Measurements from ENCODE around the gene ITGB1. TPM values are rescaled to one million over a fixed set of nuclear protein-coding genes. Genes with fewer than 3 reads are reported as not detected.

ITGB1 gene
- total and polyA plus RNA-seq, 4 donors: 678 to 1,426 (median 784) TPM

DNA sequence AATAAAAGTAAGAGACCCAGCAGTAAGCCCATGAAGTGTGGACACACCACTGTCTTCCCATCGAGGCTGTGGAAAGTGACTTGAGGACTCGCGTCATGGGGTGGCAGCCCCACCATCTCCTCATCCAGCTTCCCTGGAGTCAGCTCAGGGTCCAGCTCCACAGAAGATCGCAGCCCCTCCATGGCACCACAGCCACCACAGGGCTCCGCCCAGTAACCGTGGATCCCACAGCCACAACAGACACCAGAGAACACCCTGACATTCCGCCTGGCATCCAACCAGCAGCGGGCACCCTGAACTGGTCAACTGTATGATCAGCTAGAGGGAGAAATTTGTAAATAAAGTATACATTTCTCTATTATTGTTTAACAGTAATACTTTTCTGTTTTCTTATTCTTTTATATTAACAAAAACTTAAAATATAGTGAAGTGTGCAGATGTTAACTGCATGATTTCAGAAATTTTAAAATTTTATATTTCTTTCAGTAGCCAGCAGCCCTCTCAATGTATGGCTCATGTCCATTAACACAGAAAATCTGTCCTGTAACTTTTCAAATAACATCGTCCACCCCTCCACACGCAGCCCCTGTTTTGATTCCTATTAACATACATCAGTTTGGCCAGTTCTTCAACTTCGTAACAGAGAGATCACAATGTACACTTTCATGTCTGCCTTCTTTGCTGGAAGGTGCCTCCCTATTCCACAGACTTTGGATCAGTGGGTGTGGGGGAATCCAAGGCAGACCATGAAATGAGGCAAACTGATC, 69.7 kb downstream of the ITGB1 start:
- no peaks in the 10 kb centered on the region for H3K27me3 ChIP-seq (ENCODE audit: control insufficient read depth in 1 of 2, insufficient read depth in 2 of 2, low read length in 1 of 2)
- H3K4me1 ChIP-seq (ENCODE audit: control insufficient read depth in 1 of 2, insufficient read depth in 2 of 2, low read length in 2 of 2): no peaks in the 10 kb centered on the region
- no peak overlapping the region for H3K4me3 ChIP-seq (ENCODE audit: low read length in 2 of 2)
- H3K27ac ChIP-seq (ENCODE audit: low read depth in 1 of 2, low read length in 2 of 2): no peak overlapping the region
- no peaks in the 10 kb centered on the region for H3K36me3 ChIP-seq (ENCODE audit: control insufficient read depth in 1 of 2, insufficient read depth in 2 of 2, low read length in 1 of 2)
- no peak for ATAC-seq (ENCODE audit: low FRiP score)
- no peaks in the 10 kb centered on the region for H3K9me3 ChIP-seq (ENCODE audit: control insufficient read depth, low read length)
- 94% methylated on average over 11 of the region's 11 CpGs for WGBS, 2 donors
- DNase-seq: no peak
- intact Hi-C loops (cut with DNase I): no loop called here

DNA sequence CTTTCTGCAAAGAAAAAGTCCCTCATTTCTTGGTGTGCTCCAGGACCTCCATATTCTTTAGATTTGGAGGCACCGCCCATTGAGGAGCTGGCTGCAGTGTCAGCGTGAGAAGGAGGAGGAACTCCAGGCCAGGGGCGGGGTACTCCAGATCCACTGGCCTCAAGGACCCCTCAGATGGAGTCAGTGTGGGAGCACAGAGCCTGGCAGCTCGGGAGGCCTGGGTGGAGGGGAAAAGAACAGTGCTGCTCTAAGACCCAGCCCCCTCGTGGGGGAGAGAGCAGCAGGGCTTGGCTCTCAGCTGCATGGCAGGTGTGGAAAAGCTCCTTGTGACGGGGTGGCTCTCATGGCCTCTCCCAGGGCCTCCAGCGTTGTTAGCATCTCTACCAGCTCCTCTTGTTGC, 70.5 kb downstream of the ITGB1 start:
- Histone ChIP-seq H3K27ac (ENCODE audit: low read depth in 1 of 2, low read length in 2 of 2) (no peak overlapping the region), H3K4me1 (ENCODE audit: control insufficient read depth in 1 of 2, insufficient read depth in 2 of 2, low read length in 2 of 2) (no peaks in the 10 kb centered on the region), H3K36me3 (ENCODE audit: control insufficient read depth in 1 of 2, insufficient read depth in 2 of 2, low read length in 1 of 2) (no peaks in the 10 kb centered on the region), H3K9me3 (ENCODE audit: control insufficient read depth, low read length) (no peaks in the 10 kb centered on the region), H3K4me3 (ENCODE audit: low read length in 2 of 2) (no peak overlapping the region), H3K27me3 (ENCODE audit: control insufficient read depth in 1 of 2, insufficient read depth in 2 of 2, low read length in 1 of 2) (no peaks in the 10 kb centered on the region)
- WGBS, 2 donors: 87 to 89% methylated on average over 7 of the region's 7 CpGs
- DNase-seq (no peak), ATAC-seq (ENCODE audit: low FRiP score) (no peak)
- intact Hi-C loops (cut with DNase I): no loop called here

DNA sequence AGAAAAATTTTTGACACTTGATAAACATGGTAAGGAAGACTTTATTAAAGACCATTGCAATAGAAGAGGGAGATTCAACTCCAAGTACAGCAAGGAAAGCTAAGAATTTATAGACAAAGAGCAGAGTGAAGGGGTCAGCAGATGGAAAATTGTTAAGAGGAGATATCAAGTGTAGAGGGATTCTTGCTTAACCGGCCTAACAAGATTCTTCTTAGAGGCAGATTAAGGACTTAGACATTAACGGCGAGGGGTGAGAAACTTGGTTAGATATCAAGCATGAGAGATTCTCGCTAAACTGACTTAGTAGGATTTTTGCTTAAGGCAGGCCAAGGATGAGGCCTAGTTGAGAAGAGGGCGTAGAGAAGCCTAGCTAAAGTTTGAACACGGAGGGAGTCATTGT, 76.0 kb downstream of the ITGB1 start:
- Histone ChIP-seq H3K4me3 (ENCODE audit: low read length in 2 of 2) (no peak overlapping the region), H3K36me3 (ENCODE audit: control insufficient read depth in 1 of 2, insufficient read depth in 2 of 2, low read length in 1 of 2) (no peaks in the 10 kb centered on the region), H3K27ac (ENCODE audit: low read depth in 1 of 2, low read length in 2 of 2) (no peak overlapping the region), H3K9me3 (ENCODE audit: control insufficient read depth, low read length) (no peaks in the 10 kb centered on the region), H3K27me3 (ENCODE audit: control insufficient read depth in 1 of 2, insufficient read depth in 2 of 2, low read length in 1 of 2) (no peaks in the 10 kb centered on the region), H3K4me1 (ENCODE audit: control insufficient read depth in 1 of 2, insufficient read depth in 2 of 2, low read length in 2 of 2) (no peaks in the 10 kb centered on the region)
- WGBS, 2 donors: 95 to 96% methylated on average over 6 of the region's 6 CpGs
- intact Hi-C loops (cut with DNase I): no loop called here
- no peak for ATAC-seq (ENCODE audit: low FRiP score)
- DNase-seq: no peak

DNA sequence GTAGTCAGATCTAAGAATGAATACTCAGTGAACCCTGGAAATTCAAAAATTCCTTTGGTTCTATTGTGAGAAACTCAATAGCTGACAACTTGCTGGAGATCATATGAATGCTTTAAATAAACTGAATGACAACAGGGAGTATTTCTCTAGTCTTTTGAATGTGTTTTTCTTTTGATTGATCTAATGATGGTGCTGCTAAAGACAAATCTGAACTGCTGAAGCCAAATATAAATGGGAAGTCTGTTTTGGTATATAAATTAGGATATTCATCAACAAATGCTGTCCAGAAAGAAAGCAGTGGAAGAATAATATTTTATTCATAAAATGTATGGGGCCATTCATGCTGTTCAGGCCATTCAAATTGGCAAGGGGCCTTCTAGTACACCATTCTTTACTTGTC, 79.4 kb downstream of the ITGB1 start:
- H3K36me3 ChIP-seq (ENCODE audit: control insufficient read depth in 1 of 2, insufficient read depth in 2 of 2, low read length in 1 of 2): no peaks in the 10 kb centered on the region
- intact Hi-C loops (cut with DNase I): no loop called here
- H3K27ac ChIP-seq (ENCODE audit: low read depth in 1 of 2, low read length in 2 of 2): no peak overlapping the region
- no peak for DNase-seq
- no peak overlapping the region for H3K4me3 ChIP-seq (ENCODE audit: low read length in 2 of 2)
- H3K27me3 ChIP-seq (ENCODE audit: control insufficient read depth in 1 of 2, insufficient read depth in 2 of 2, low read length in 1 of 2): no peaks in the 10 kb centered on the region
- no peaks in the 10 kb centered on the region for H3K4me1 ChIP-seq (ENCODE audit: control insufficient read depth in 1 of 2, insufficient read depth in 2 of 2, low read length in 2 of 2)
- no peaks in the 10 kb centered on the region for H3K9me3 ChIP-seq (ENCODE audit: control insufficient read depth, low read length)
- ATAC-seq (ENCODE audit: low FRiP score): no peak

DNA sequence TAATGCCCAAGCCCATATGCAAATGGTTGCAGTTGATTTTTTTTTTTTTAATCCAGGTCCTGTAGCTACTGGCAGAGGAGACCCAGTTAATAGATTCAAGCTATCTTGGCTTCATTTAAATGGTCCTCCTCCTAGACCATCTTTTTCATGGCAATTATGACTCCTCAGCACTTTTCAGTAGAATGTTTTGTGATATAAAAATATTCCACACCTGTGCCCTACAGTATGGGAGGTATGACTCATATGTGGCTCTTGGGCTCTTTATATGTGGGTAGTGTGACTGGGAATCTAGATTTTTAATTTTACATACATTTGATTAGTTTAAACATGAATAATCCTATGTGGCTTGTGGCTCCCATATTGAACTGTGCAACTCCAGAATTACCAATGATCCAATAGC, 80.1 kb downstream of the ITGB1 start:
- Histone ChIP-seq H3K36me3 (ENCODE audit: control insufficient read depth in 1 of 2, insufficient read depth in 2 of 2, low read length in 1 of 2) (no peaks in the 10 kb centered on the region), H3K4me1 (ENCODE audit: control insufficient read depth in 1 of 2, insufficient read depth in 2 of 2, low read length in 2 of 2) (no peaks in the 10 kb centered on the region), H3K27me3 (ENCODE audit: control insufficient read depth in 1 of 2, insufficient read depth in 2 of 2, low read length in 1 of 2) (no peaks in the 10 kb centered on the region), H3K9me3 (ENCODE audit: control insufficient read depth, low read length) (no peaks in the 10 kb centered on the region), H3K27ac (ENCODE audit: low read depth in 1 of 2, low read length in 2 of 2) (no peak overlapping the region), H3K4me3 (ENCODE audit: low read length in 2 of 2) (no peak overlapping the region)
- DNase-seq (no peak), ATAC-seq (ENCODE audit: low FRiP score) (no peak)
- intact Hi-C loops (cut with DNase I): no loop called here

DNA sequence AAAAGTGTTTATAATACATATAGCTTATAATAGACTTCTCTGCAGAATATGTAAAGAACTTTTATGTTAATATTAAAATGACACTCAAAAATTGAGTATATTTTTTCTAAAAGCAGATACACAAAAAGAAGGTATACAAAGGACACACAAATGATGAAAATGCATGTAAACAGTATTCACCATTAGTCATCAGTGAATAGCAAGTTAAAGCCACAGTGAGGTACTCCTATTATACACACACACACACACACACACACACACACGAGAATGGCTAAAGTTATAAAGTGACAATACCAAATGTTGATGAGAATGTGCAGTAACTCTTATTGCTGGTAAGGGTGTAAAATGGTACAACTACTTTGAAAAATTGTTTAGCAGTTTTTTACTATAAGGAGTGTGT, 92.9 kb downstream of the ITGB1 start:
- Histone ChIP-seq H3K36me3 (ENCODE audit: control insufficient read depth in 1 of 2, insufficient read depth in 2 of 2, low read length in 1 of 2) (no peaks in the 10 kb centered on the region), H3K27me3 (ENCODE audit: control insufficient read depth in 1 of 2, insufficient read depth in 2 of 2, low read length in 1 of 2) (no peaks in the 10 kb centered on the region), H3K4me3 (ENCODE audit: low read length in 2 of 2) (no peak overlapping the region), H3K27ac (ENCODE audit: low read depth in 1 of 2, low read length in 2 of 2) (no peak overlapping the region), H3K9me3 (ENCODE audit: control insufficient read depth, low read length) (no peaks in the 10 kb centered on the region), H3K4me1 (ENCODE audit: control insufficient read depth in 1 of 2, insufficient read depth in 2 of 2, low read length in 2 of 2) (no peaks in the 10 kb centered on the region)
- ATAC-seq (ENCODE audit: low FRiP score) (no peak), DNase-seq (no peak)
- 69 to 86% methylated on average over 1 of the region's 1 CpG for WGBS, 2 donors
- intact Hi-C loops (cut with DNase I): no loop called here

DNA sequence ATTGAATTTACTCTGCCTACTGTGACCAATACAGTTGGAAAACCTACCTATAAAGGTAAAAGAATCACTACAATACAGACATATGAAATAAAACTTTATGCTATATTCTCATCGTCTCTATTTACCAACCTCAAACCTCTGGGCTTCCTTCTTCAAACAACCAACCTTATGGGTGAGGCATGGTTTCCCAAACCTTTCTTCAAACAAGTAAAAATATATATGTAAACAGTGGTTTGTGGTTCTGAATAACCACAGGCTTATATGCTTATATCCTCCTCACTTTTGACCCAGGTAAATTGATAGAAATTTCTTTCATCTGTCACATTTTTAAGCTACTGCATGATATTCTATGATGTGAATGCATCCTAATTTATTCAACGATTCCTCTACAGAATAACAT, 103.6 kb downstream of the ITGB1 start:
- no peaks in the 10 kb centered on the region for H3K36me3 ChIP-seq (ENCODE audit: control insufficient read depth in 1 of 2, insufficient read depth in 2 of 2, low read length in 1 of 2)
- no peaks in the 10 kb centered on the region for H3K27me3 ChIP-seq (ENCODE audit: control insufficient read depth in 1 of 2, insufficient read depth in 2 of 2, low read length in 1 of 2)
- ATAC-seq (ENCODE audit: low FRiP score) (no peak), DNase-seq (no peak)
- H3K4me1 ChIP-seq (ENCODE audit: control insufficient read depth in 1 of 2, insufficient read depth in 2 of 2, low read length in 2 of 2): no peaks in the 10 kb centered on the region
- no peaks in the 10 kb centered on the region for H3K9me3 ChIP-seq (ENCODE audit: control insufficient read depth, low read length)
- intact Hi-C loops (cut with DNase I): no loop called here
- H3K27ac ChIP-seq (ENCODE audit: low read depth in 1 of 2, low read length in 2 of 2): no peak overlapping the region
- H3K4me3 ChIP-seq (ENCODE audit: low read length in 2 of 2): no peak overlapping the region
- WGBS, 2 donors: 93 to 98% methylated on average over 2 of the region's 2 CpGs

DNA sequence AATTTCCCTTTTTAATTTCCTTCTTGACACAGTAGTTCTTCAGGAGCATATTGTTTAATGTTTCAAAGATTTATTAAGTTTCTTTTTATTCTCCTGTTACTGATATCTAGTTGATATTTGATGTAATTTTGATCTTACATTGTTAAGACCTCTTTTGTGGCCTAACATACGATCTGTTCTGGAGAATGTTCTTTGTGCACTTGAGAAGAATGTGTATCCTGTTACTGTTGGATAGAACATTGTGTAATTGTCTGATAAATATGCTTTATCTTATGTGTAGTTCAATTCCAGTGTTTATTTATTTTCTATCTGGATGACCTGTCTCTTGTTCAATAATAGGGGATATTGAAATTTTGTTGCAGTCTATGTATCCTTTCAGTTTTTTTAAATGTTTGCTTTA, 106.7 kb downstream of the ITGB1 start:
- 0% methylated on average over 1 of the region's 1 CpG for WGBS, 2 donors

More for the DNA sequence above, 106.7 kb downstream of the ITGB1 start:
- DNase-seq: no peak
- no peaks in the 10 kb centered on the region for H3K36me3 ChIP-seq (ENCODE audit: control insufficient read depth in 1 of 2, insufficient read depth in 2 of 2, low read length in 1 of 2)
- H3K27ac ChIP-seq (ENCODE audit: low read depth in 1 of 2, low read length in 2 of 2): no peak overlapping the region
- ATAC-seq (ENCODE audit: low FRiP score): no peak
- H3K4me3 ChIP-seq (ENCODE audit: low read length in 2 of 2): no peak overlapping the region
- no peaks in the 10 kb centered on the region for H3K4me1 ChIP-seq (ENCODE audit: control insufficient read depth in 1 of 2, insufficient read depth in 2 of 2, low read length in 2 of 2)
- no peaks in the 10 kb centered on the region for H3K9me3 ChIP-seq (ENCODE audit: control insufficient read depth, low read length)
- H3K27me3 ChIP-seq (ENCODE audit: control insufficient read depth in 1 of 2, insufficient read depth in 2 of 2, low read length in 1 of 2): no peaks in the 10 kb centered on the region
- intact Hi-C loops (cut with DNase I): no loop called here
